Nephron progenitor cell (in vitro differentiated cells): ENCODE measurements around the gene NTM.

Experiments
- DNase-seq: peaks from one replicate; pipeline ENCODE4 v3.0.0; 2021
- H3K27ac Mint-ChIP-seq: 2 replicates; pipeline ENCODE4 v1.8.0; 2021; ENCODE audit warnings: mild to moderate bottlenecking, moderate library complexity, mixed read lengths
- H3K27me3 Mint-ChIP-seq: 2 replicates; pipeline ENCODE4 v1.8.0; 2021; ENCODE audit warnings: mild to moderate bottlenecking, low read depth, mixed read lengths; ENCODE audit not compliant: poor library complexity
- H3K36me3 Mint-ChIP-seq: 2 replicates; pipeline ENCODE4 v1.8.0; 2021; ENCODE audit warnings: low read depth, mixed read lengths
- H3K4me1 Mint-ChIP-seq: 2 replicates; pipeline ENCODE4 v1.8.0; 2021; ENCODE audit warnings: mixed read lengths
- H3K4me3 Mint-ChIP-seq: 2 replicates; pipeline ENCODE4 v1.8.0; 2021; ENCODE audit warnings: mild to moderate bottlenecking, moderate library complexity, mixed read lengths
- H3K9me3 Mint-ChIP-seq: 2 replicates; pipeline ENCODE4 v1.8.0; 2021; ENCODE audit warnings: mild to moderate bottlenecking, moderate library complexity, mixed read lengths
- TF ChIP-seq, protein P1 (sequence below): fragments of 200-600 bp; sonication (generic); IDR thresholded peaks from 2 replicates; pipeline ENCODE4 v1.5.0; 2021; ENCODE audit warnings: antibody characterized with exemption

Gene NTM

DNA sequence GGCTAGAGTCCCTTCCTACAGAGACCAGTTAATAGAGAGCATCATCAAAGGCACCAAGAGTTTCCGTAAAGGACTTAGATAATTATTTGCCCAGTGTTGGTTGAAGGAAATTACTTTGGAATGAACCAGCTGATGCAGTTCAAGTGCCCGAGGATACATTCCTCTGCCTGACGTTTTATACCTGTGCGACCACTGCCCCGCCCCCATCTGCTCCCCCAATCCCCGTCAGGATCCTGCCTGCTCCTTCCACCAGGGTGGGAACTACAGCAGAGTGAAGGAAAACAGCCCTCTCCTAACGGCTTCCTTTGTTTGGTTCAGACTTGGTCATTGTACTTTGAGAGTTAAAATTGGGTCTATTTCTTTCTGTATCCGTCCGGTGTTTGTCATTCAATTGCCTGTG is 761.5 kb downstream of the NTM start:
- no peaks in the 10 kb centered on the region for H3K9me3 Mint-ChIP-seq
- TF ChIP-seq, protein P1, sequence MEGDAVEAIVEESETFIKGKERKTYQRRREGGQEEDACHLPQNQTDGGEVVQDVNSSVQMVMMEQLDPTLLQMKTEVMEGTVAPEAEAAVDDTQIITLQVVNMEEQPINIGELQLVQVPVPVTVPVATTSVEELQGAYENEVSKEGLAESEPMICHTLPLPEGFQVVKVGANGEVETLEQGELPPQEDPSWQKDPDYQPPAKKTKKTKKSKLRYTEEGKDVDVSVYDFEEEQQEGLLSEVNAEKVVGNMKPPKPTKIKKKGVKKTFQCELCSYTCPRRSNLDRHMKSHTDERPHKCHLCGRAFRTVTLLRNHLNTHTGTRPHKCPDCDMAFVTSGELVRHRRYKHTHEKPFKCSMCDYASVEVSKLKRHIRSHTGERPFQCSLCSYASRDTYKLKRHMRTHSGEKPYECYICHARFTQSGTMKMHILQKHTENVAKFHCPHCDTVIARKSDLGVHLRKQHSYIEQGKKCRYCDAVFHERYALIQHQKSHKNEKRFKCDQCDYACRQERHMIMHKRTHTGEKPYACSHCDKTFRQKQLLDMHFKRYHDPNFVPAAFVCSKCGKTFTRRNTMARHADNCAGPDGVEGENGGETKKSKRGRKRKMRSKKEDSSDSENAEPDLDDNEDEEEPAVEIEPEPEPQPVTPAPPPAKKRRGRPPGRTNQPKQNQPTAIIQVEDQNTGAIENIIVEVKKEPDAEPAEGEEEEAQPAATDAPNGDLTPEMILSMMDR = no peak
- peaks cover 20% of the 10 kb centered on the region for H3K27me3 Mint-ChIP-seq

DNA sequence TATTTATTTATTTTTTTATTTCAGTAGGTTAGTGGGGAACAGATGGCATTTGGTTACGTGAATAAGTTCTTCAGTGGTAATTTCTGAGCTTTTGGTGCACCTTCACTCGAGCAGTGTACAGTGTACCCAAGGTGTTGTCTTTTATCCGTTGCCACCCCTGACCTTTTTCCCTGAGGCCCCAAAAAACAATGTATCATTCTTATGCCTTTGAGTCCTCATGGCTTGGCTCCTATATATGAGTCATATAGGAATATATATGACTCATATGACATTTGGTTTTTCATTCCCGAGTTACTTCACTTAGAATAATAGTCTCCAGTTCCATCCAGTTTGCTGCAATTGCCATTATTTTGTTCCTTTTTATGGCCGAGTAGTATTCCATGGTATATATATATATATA is 763.9 kb downstream of the NTM start:
- peaks cover 13% of the 10 kb centered on the region for H3K4me1 Mint-ChIP-seq
- H3K27me3 Mint-ChIP-seq = peaks cover 25% of the 10 kb centered on the region
- no peaks in the 10 kb centered on the region for H3K36me3 Mint-ChIP-seq
- no peak overlapping the region for H3K27ac Mint-ChIP-seq
- H3K4me3 Mint-ChIP-seq = no peak overlapping the region
- TF ChIP-seq, protein P1 = no peak
- DNase-seq = no peak
- H3K9me3 Mint-ChIP-seq = no peaks in the 10 kb centered on the region

More for the DNA sequence above, 761.5 kb downstream of the NTM start:
- DNase-seq = no peak
- Mint-ChIP-seq H3K36me3 (no peaks in the 10 kb centered on the region), H3K4me3 (no peak overlapping the region), H3K27ac (no peak overlapping the region), H3K4me1 (peaks cover 13% of the 10 kb centered on the region)

DNA sequence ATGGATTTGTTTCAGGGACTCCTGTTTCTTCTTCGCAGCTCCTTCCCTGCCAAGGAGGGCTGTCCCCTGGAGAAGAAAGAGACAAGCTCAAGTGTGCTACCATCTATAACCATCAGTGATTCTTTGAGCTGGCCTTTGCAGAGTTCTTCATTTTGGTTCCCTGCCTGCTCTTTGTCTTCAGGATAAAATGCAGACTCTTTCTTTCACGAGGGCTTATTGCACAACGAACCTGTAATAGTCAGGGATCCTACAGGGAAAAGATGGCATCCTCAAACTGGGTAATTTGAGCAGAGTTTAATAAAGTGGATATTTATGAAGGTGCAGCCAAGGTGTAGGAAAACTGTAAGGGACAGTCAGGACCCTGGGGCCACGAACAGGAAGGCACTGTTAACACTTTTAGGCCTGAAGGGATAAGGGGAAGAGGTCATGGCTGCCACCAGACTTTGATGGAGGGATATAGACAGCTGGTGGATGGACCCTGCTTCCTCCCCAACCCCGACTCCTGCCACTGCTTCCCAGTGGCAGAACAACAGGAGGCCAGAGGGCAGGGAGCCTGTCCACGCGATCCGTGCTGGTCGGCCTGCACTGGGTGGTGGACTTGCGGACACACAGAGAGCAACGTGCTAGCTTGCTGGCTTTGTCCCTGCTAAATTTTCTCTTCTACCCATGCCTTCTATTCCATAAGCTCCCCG is 767.0 kb downstream of the NTM start:
- no peaks in the 10 kb centered on the region for H3K36me3 Mint-ChIP-seq
- TF ChIP-seq, protein P1 = no peak
- H3K4me3 Mint-ChIP-seq = no peak overlapping the region
- peaks cover 21% of the 10 kb centered on the region for H3K27me3 Mint-ChIP-seq
- H3K9me3 Mint-ChIP-seq = no peaks in the 10 kb centered on the region
- peaks cover 9% of the 10 kb centered on the region for H3K4me1 Mint-ChIP-seq
- no peak for DNase-seq
- no peak overlapping the region for H3K27ac Mint-ChIP-seq

DNA sequence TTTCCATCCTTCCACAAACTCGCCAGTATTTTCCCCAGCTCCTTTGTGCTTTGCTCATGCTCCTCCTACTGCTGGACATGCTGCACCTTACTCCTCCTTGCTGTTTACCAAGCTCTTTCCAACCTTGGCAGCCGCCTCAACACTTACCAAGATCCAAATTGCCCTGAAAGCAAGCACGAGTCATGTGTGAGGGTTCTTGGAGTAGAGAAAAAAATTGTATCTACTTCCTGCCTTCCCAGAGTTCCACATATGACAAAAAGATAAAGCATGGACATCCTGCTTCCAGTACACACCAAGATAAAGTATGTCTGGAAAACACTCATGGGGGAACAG is 767.5 kb downstream of the NTM start:
- Mint-ChIP-seq H3K27ac (no peak overlapping the region), H3K9me3 (no peaks in the 10 kb centered on the region)

DNA sequence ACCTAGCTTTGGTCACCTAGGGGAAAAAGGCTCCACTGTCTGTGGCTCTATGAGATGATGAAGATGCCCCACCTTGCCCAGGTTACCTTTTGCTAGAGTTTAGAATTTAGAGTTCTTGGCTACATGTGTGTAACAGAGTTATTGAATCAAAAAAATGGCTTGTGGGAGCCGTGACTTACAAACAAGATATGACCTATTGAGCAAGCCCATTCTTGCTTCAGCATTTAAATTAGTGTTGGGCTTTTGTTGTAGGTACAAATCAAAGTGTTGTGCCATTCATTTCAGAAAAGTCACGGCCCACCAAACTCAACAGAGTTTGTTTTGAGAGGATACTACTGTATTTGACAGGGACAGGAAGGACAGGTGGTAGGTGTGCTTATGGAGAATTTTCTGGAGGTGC is 768.8 kb downstream of the NTM start:
- no peak overlapping the region for H3K27ac Mint-ChIP-seq
- H3K36me3 Mint-ChIP-seq = no peaks in the 10 kb centered on the region
- peaks cover 9% of the 10 kb centered on the region for H3K4me1 Mint-ChIP-seq
- H3K27me3 Mint-ChIP-seq = peaks cover 16% of the 10 kb centered on the region
- no peak for DNase-seq
- H3K4me3 Mint-ChIP-seq = no peak overlapping the region
- H3K9me3 Mint-ChIP-seq = no peaks in the 10 kb centered on the region
- TF ChIP-seq, protein P1 = no peak

More for the DNA sequence above, 767.5 kb downstream of the NTM start:
- no peak for DNase-seq
- TF ChIP-seq, protein P1 = no peak
- Mint-ChIP-seq H3K36me3 (no peaks in the 10 kb centered on the region), H3K4me3 (no peak overlapping the region), H3K27me3 (peaks cover 18% of the 10 kb centered on the region), H3K4me1 (peaks cover 9% of the 10 kb centered on the region)

DNA sequence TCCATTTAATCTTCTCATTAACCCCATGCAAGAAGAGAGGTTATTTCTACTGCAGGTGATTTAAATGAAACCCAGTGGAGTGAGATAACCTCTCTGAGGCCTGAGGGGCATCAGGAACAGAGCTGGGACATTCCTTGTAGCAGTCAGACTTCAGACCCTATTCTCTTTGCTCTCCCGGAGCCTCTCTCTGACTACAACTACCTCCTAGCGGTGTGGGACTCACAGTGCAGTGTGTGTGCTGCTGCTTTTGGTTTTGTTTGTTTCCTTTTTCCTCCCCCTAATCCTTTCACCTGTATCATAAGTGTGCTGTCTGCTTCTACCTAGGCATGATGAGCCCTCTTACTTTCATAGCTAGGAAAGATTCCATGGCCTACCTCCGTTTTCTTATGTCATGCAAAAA is 769.6 kb downstream of the NTM start:
- DNase-seq = no peak
- Mint-ChIP-seq H3K9me3 (no peaks in the 10 kb centered on the region), H3K4me3 (no peak overlapping the region), H3K27me3 (peaks cover 16% of the 10 kb centered on the region), H3K4me1 (peaks cover 9% of the 10 kb centered on the region), H3K36me3 (no peaks in the 10 kb centered on the region), H3K27ac (no peak overlapping the region)
- TF ChIP-seq, protein P1 = peak; percentile 19
